CD14-positive monocyte (primary cell): ENCODE data around the gene MOXD1. TPM values are rescaled to one million over a fixed set of nuclear protein-coding genes. Genes with fewer than 3 reads are reported as not detected.

Experiments used
- DNase-seq, 3 donors: peaks; one replicate each; pipeline ENCODE4 v3.0.0-alpha.2; 2011 to 2022
- H2AFZ ChIP-seq: 2 replicates; pipeline ENCODE4 v1.6.0; 2012; ENCODE audit warnings: mild to moderate bottlenecking, low read depth, low read length, inconsistent platforms; ENCODE audit not compliant: insufficient read depth, poor library complexity, severe bottlenecking
- H3K27ac ChIP-seq, 2 donors: 1 replicate in 1 of 2; 2 replicates in 1 of 2; pipeline ENCODE4 v1.5.1; 2012 to 2013; ENCODE audit warnings: low read length in 2 of 2, control low read depth in 1 of 2, inconsistent platforms in 1 of 2, low read depth in 1 of 2, mild to moderate bottlenecking in 1 of 2
- H3K27me3 ChIP-seq, 2 donors: one replicate each; pipeline versions ENCODE4 v1.6.0 to v1.6.1; 2011 to 2013; ENCODE audit warnings: low read length in 2 of 2; ENCODE audit not compliant: control insufficient read depth in 2 of 2, insufficient read depth in 2 of 2
- H3K36me3 ChIP-seq, 2 donors: replicated peaks in 1 of 2; 1 replicate in 1 of 2; 2 replicates in 1 of 2; pipeline versions ENCODE4 v1.5.1 to v1.6.1; 2012 to 2013; ENCODE audit warnings: low read length in 2 of 2, control low read depth in 1 of 2, inconsistent platforms in 1 of 2, mild to moderate bottlenecking in 1 of 2; ENCODE audit not compliant: insufficient read depth in 2 of 2, control insufficient read depth in 1 of 2
- H3K4me1 ChIP-seq, 2 donors: 1 replicate in 1 of 2; 2 replicates in 1 of 2; pipeline versions ENCODE4 v1.5.1 to v1.6.1; 2012 to 2013; ENCODE audit warnings: low read length in 2 of 2, control low read depth in 1 of 2, inconsistent platforms in 1 of 2, mild to moderate bottlenecking in 1 of 2, moderate library complexity in 1 of 2; ENCODE audit not compliant: insufficient read depth in 2 of 2, control insufficient read depth in 1 of 2
- H3K4me2 ChIP-seq: replicated peaks from 2 replicates; pipeline ENCODE3; 2012; ENCODE audit warnings: low read length, moderate library complexity, mild to moderate bottlenecking; ENCODE audit not compliant: poor library complexity, severe bottlenecking; ENCODE audit errors: extremely low read depth
- H3K4me3 ChIP-seq, 3 experiments: fragments of 200-600 bp in 1 of 3; sonication (generic) in 1 of 3; replicated peaks in 1 of 3; 1 replicate in 2 of 3; 2 replicates in 1 of 3; pipeline ENCODE4 v1.5.1; 2011 to 2013; ENCODE audit warnings: low read length in 3 of 3, mild to moderate bottlenecking in 3 of 3, control low read depth in 2 of 3, low read depth in 2 of 3, inconsistent platforms in 1 of 3, moderate library complexity in 1 of 3
- H3K79me2 ChIP-seq: 2 replicates; pipeline ENCODE4 v1.6.0; 2012; ENCODE audit warnings: mild to moderate bottlenecking, control low read depth, inconsistent platforms, low read length, moderate library complexity; ENCODE audit not compliant: insufficient read depth
- H3K9ac ChIP-seq: 2 replicates; pipeline ENCODE4 v1.6.0; 2017; ENCODE audit warnings: low read length, mild to moderate bottlenecking; ENCODE audit not compliant: insufficient read depth, poor library complexity, severe bottlenecking
- H3K9me3 ChIP-seq, 2 donors: replicated peaks in 1 of 2; 1 replicate in 1 of 2; 2 replicates in 1 of 2; pipeline versions ENCODE4 v1.5.1 to v1.6.1; 2012 to 2013; ENCODE audit warnings: low read length in 2 of 2, control low read depth in 1 of 2; ENCODE audit not compliant: control insufficient read depth in 1 of 2, insufficient read depth in 1 of 2
- H4K20me1 ChIP-seq: 2 replicates; pipeline ENCODE4 v1.6.0; 2012; ENCODE audit warnings: mild to moderate bottlenecking, low read length, control low read depth, moderate library complexity; ENCODE audit not compliant: insufficient read depth
- H3K27ac Mint-ChIP-seq, 7 donors: one replicate each; pipeline ENCODE4 v1.8.0; 2020; ENCODE audit warnings: mild to moderate bottlenecking in 7 of 7, mixed read lengths in 7 of 7, moderate library complexity in 6 of 7, inconsistent platforms in 2 of 7
- H3K27me3 Mint-ChIP-seq, 3 donors: one replicate each; pipeline ENCODE4 v1.8.0; 2021 to 2022; ENCODE audit warnings: low read depth in 3 of 3, mild to moderate bottlenecking in 3 of 3, mixed read lengths in 3 of 3, moderate library complexity in 3 of 3, inconsistent platforms in 1 of 3
- H3K36me3 Mint-ChIP-seq, 2 donors: one replicate each; pipeline ENCODE4 v1.8.0; 2020; ENCODE audit warnings: mixed read lengths in 2 of 2, inconsistent platforms in 1 of 2, mild to moderate bottlenecking in 1 of 2
- H3K4me1 Mint-ChIP-seq: one replicate; pipeline ENCODE4 v1.8.0; 2020; ENCODE audit warnings: mild to moderate bottlenecking, mixed read lengths
- H3K4me3 Mint-ChIP-seq, 2 donors: one replicate each; pipeline ENCODE4 v1.8.0; 2020; ENCODE audit warnings: mild to moderate bottlenecking in 2 of 2, mixed read lengths in 2 of 2, moderate library complexity in 1 of 2
- H3K9me3 Mint-ChIP-seq, 7 donors: one replicate each; pipeline ENCODE4 v1.8.0; 2020 to 2022; ENCODE audit warnings: mixed read lengths in 7 of 7, mild to moderate bottlenecking in 6 of 7, moderate library complexity in 6 of 7, inconsistent platforms in 2 of 7
- CTCF ChIP-seq: fragments of 200-600 bp; IDR thresholded peaks from one replicate; pipeline ENCODE4 v1.8.0; 2022; ENCODE audit warnings: antibody characterized with exemption, mild to moderate bottlenecking
- WGBS: methylation state at CpG from one replicate; pipeline ENCODE4 v1.1.5; 2013; ENCODE audit warnings: missing lambda C conversion rate; ENCODE audit not compliant: insufficient coverage; 5-methylcytosine and 5-hydroxymethylcytosine counted together
- intact Hi-C, 2 donors: fragments of 100-400 bp; cut with micrococcal nuclease; formaldehyde crosslinking; loops; one replicate each; pipeline versions ENCODE4 v1.15.0 to v1.15.1; 2023
- polyA plus RNA-seq, 3 donors: library from polyadenylated mRNA; depleted of rRNA in 1 of 3; unstranded in 2 of 3; stranded (reverse) in 1 of 3; fragments of 300-500 nt in 2 of 3; fragments of >200 nt in 1 of 3; fragmentation: Illumina TruSeq in 2 of 3; gene quantifications; 1 replicate in 2 of 3; 2 replicates in 1 of 3; pipeline ENCODE4 v1.2.3, GENCODE V29; 2012 to 2021

MOXD1 gene
- polyA plus RNA-seq, 3 donors, result not detected

- no peaks in the 10 kb centered on the region for H4K20me1 ChIP-seq
- 17% methylated on average over 1 of the region's 11 CpGs for WGBS
- no peak for TF ChIP-seq CTCF
- peaks cover 0 to 15% (median 9%) of the 10 kb centered on the region in 7 donors for H3K9me3 Mint-ChIP-seq
- no peak overlapping the region for H3K4me3 ChIP-seq
- H3K36me3 Mint-ChIP-seq, result peaks cover 0 to 2% of the 10 kb centered on the region in 2 donors
- H3K9me3 ChIP-seq, result peaks cover 0 to 14% of the 10 kb centered on the region in 2 donors
- H3K27me3 Mint-ChIP-seq, result peaks cover 48 to 78% (median 64%) of the 10 kb centered on the region in 3 donors
- no peaks in the 10 kb centered on the region for H3K79me2 ChIP-seq
- peaks cover 9% of the 10 kb centered on the region for H3K4me1 Mint-ChIP-seq
- H3K4me3 Mint-ChIP-seq, result peak overlapping the region; percentile 20 to 81
- no peak overlapping the region for H3K27ac Mint-ChIP-seq
- H3K36me3 ChIP-seq, result no peaks in the 10 kb centered on the region
- DNase-seq, result no peak
- peaks cover 59 to 81% of the 10 kb centered on the region in 2 donors for H3K27me3 ChIP-seq
- H3K9ac ChIP-seq, result no peak overlapping the region
- H3K27ac ChIP-seq, result no peak overlapping the region
- H3K4me1 ChIP-seq, result peaks cover 7 to 12% of the 10 kb centered on the region in 2 donors
- no peak overlapping the region for H2AFZ ChIP-seq
- no peak overlapping the region for H3K4me2 ChIP-seq
- intact Hi-C loops, result no loop called here
Observed at GRCh38 chr6:132400555-132400882, 756 bp downstream of the MOXD1 start.

DNA sequence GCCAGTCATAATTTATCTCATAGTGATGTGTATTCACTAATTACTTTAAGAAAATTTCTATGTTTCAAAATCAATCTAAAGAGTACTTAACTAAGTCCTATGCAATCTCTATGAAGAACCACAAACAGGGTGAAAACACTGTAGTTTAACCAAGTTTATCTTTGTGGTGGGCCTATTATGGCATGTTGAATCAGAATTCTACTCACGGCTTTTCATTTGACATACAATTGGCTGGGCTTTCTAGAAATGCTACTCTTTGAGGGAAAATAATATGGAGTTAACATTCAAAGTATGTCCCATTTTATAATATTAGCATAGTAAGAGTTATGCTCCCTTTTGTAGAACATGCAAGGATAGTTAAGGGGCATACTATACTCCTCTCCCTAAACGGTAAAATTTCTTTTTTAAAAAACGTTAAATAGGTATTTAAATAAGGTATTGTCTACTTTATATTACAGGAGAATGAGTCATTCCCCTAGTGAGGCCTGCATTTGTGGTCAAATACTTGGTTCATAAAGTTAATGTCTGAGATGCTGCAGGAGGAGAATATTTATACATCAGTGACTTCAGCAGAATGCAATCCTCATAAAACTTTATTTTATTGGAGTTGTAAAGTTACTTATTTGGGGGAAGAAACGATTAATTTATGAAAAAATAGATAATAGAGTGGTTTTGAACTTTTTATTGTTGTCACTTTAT lies 1.8 kb downstream of the MOXD1 start:
- peaks cover 48 to 73% (median 59%) of the 10 kb centered on the region in 3 donors for H3K27me3 Mint-ChIP-seq
- no CpG with 5 or more reads among the region's 4 CpGs for WGBS
- no peak overlapping the region for H2AFZ ChIP-seq
- H3K27me3 ChIP-seq, result peaks cover 53 to 72% of the 10 kb centered on the region in 2 donors
- peak overlapping the region in 1 of 2 donors; percentile 81 for H3K4me3 Mint-ChIP-seq
- peaks cover 0 to 14% of the 10 kb centered on the region in 2 donors for H3K9me3 ChIP-seq
- intact Hi-C loops, result no loop called here
- no peak overlapping the region for H3K4me3 ChIP-seq
- H3K4me1 ChIP-seq, result peaks cover 7 to 12% of the 10 kb centered on the region in 2 donors
- H4K20me1 ChIP-seq, result no peaks in the 10 kb centered on the region
- H3K4me1 Mint-ChIP-seq, result peaks cover 9% of the 10 kb centered on the region
- no peaks in the 10 kb centered on the region for H3K79me2 ChIP-seq
- no peak for DNase-seq
- no peak overlapping the region for H3K27ac Mint-ChIP-seq
- H3K36me3 Mint-ChIP-seq, result peaks cover 0 to 2% of the 10 kb centered on the region in 2 donors
- H3K36me3 ChIP-seq, result no peaks in the 10 kb centered on the region
- H3K9ac ChIP-seq, result no peak overlapping the region
- H3K4me2 ChIP-seq, result no peak overlapping the region
- H3K27ac ChIP-seq, result no peak overlapping the region
- peaks cover 4 to 25% (median 18%) of the 10 kb centered on the region in 7 donors for H3K9me3 Mint-ChIP-seq
- TF ChIP-seq CTCF, result no peak
